Smooth muscle cell of the pulmonary artery (primary cell): ENCODE measurements around the gene LGALS7B. TPM values are rescaled to one million over a fixed set of nuclear protein-coding genes. Genes with fewer than 3 reads are reported as not detected.

Experiments used
- total RNA-seq: library from RNA; depleted of rRNA; stranded (reverse); fragments of >200 nt; gene quantifications from 2 replicates; pipeline ENCODE4 v1.2.3, GENCODE V29; 2014

LGALS7B gene
- total RNA-seq: not detected in 2 replicates

GRCh38 chr19:38788478-38789243 is at the start of gene LGALS7B:
LGALS7B (plus strand) TSS chr19:38789200; CDS start chr19:38789227, 27 bp downstream.

GRCh38 chr19:38744298-38744681 is 44.7 kb upstream of the LGALS7B start, which contains the start of gene CAPN12:
CAPN12 (minus strand) TSS chr19:38744474; CDS start chr19:38744165, 309 bp downstream.

DNA sequence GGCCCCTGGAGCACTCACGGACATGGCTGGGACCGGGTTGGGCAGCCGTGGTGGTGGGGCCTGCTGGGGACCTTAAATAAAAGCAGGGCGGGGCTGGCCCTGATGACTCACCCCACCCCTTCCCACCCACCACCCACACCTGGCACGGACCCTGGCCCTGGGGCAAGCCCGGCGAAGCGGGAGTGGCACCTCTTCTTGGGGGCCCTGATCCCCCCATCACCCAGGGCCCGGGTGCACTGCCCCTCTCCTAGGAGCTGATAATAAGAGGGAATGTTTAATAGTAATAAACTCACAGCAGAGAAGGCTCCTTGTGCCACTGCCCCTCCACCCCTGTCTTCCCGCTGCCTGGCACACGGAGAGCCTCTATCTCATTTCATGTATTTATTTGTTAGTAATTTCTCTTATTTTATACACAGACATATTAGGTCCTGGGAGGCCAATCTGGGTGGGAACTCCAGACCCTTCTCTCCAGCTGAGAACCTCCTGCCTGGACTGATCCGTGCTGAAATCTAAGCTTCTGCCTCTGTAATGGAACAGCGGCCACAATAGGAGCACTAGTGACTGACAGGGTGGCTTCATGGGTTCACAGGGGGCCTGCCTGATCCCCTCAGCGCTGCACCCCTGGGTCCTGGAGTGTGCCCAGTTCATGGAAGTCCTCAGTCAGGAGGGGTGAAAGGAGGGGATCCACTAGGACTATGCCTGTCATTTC is 15.4 kb upstream of the LGALS7B start, which contains the start of gene LGALS7:
Gene LGALS7, minus strand, starts transcription at position 49 of the 709 bp plus-strand sequence. Its CDS starts 25 bp downstream, at position 24.

DNA sequence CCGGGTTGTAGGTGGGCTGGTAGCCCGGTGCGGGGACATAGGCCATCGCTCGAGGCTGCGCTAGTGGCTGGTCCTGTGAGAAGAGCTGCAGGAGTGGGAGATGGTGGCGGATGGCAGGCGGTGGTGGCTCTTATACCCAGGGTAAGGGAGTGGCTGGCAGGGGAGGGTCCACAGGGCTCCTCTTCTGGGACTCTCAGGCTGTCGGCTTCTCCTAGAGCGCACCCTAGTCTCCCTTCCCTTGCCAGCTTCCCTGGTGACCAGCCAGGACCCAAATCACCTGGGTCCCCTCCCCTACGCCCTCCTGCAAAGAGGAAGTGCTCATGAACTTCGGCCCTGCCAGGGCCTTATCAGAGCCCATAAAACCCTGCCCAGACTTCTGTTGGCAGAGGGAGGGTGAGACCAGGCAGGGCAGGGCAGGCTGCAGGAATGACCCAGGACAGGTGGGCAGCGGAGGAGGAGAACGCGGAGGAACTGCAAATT is 23.9 kb downstream of the LGALS7B start, which contains the start of gene LGALS4:
Gene LGALS4, minus strand, starts transcription at position 105 of the 480 bp plus-strand sequence. Its CDS starts 59 bp downstream, at position 46.

Other genes with a start within 250 kb of the LGALS7B start
- gene MAP4K1, start 171.2 kb upstream of the LGALS7B start, total RNA-seq: 0.07 and 0.46 TPM in 2 replicates
- 202 and 241 TPM in 2 replicates for gene EIF3K, start 170.0 kb upstream of the LGALS7B start, total RNA-seq
- gene ACTN4, start 141.6 kb upstream of the LGALS7B start, total RNA-seq: 515 and 707 TPM in 2 replicates
- gene CAPN12, start 44.7 kb upstream of the LGALS7B start, total RNA-seq: 0.13 TPM in 1 of 2 replicates, not detected in the other
- gene LGALS7, start 15.7 kb upstream of the LGALS7B start, total RNA-seq: not detected in 2 replicates
- gene LGALS4, start 23.7 kb downstream of the LGALS7B start, total RNA-seq: not detected in 2 replicates
- gene ECH1, start 42.6 kb downstream of the LGALS7B start, total RNA-seq: 30.0 and 37.6 TPM in 2 replicates
- 144 and 174 TPM in 2 replicates for gene HNRNPL, start 60.8 kb downstream of the LGALS7B start, total RNA-seq
- 1.6 and 2.6 TPM in 2 replicates for gene RINL, start 89.1 kb downstream of the LGALS7B start, total RNA-seq
- 47.3 and 50.2 TPM in 2 replicates for gene SIRT2, start 110.4 kb downstream of the LGALS7B start, total RNA-seq
- 11.2 and 15.3 TPM in 2 replicates for gene NFKBIB, start 110.8 kb downstream of the LGALS7B start, total RNA-seq
- not detected in 2 replicates for gene CCER2, start 123.0 kb downstream of the LGALS7B start, total RNA-seq
- gene SARS2, start 141.6 kb downstream of the LGALS7B start, total RNA-seq: 10.5 and 22.1 TPM in 2 replicates
- gene MRPS12, start 141.7 kb downstream of the LGALS7B start, total RNA-seq: 20.7 and 27.4 TPM in 2 replicates
- 27.2 and 43.7 TPM in 2 replicates for gene FBXO17, start 186.5 kb downstream of the LGALS7B start, total RNA-seq
- gene FBXO27, start 243.3 kb downstream of the LGALS7B start, total RNA-seq: 2.9 and 5.4 TPM in 2 replicates